ENCODE results near the gene SYNPO2. TPM values are rescaled to one million over a fixed set of nuclear protein-coding genes. Genes with fewer than 3 reads are reported as not detected.

SYNPO2 gene
- total and polyA plus RNA-seq, 2 of the 8 experiments (the other 6 are each of a cell fraction or from before 2014, with no cell fraction given), result 0.50 to 4.2 TPM

- TF ChIP-seq CHD2 (IDR thresholded peaks at IDR 0.05; ENCODE audit: low read length) (no peak), KDM4A (IDR thresholded peaks at IDR 0.05; ENCODE audit: low read depth, low read length, severe bottlenecking) (no peak), POLR2AphosphoS5 (IDR thresholded peaks at IDR 0.05; ENCODE audit: low read depth, low read length) (no peak), POLR2A (IDR thresholded peaks at IDR 0.05; ENCODE audit: control extremely low read depth in 1 of 2, low read depth in 2 of 2, low read length in 2 of 2) (no peak), CEBPB (IDR thresholded peaks at IDR 0.05; ENCODE audit: low read depth, low read length) (no peak)
These were observed 209.7 kb downstream of the SYNPO2 start (continued) for GRCh38 chr4:119098306-119098705.

All from H1 (cell line).